HG03521 (cell line): Measurements from ENCODE around the gene SCAI.

Experiments used
- ATAC-seq: cut with Tn5 transposase; IDR thresholded peaks from one replicate; pipeline ENCODE4 v1.9.1; 2021; ENCODE audit warnings: mild to moderate bottlenecking, moderate library complexity; ENCODE audit not compliant: unreplicated experiment

Gene SCAI

GRCh38 chr9:124894035-124894740 lies 249.1 kb downstream of the SCAI start:
- ATAC-seq: no peak
